Neural crest cell (in vitro differentiated cells): ENCODE results near the gene RBM8A. TPM values are rescaled to one million over a fixed set of nuclear protein-coding genes. Genes with fewer than 3 reads are reported as not detected.

ENCODE experiments used
- DNase-seq: peaks from one replicate; pipeline ENCODE4 v3.0.0; 2021; ENCODE audit warnings: low read depth, mixed read lengths, low spot score
- H3K27ac Mint-ChIP-seq: one replicate; pipeline ENCODE4 v1.8.0; 2021; ENCODE audit warnings: mild to moderate bottlenecking, mixed read lengths; ENCODE audit not compliant: unreplicated experiment
- H3K27me3 Mint-ChIP-seq: 2 replicates; pipeline ENCODE4 v1.8.0; 2021; ENCODE audit warnings: low read depth, mild to moderate bottlenecking, mixed read lengths
- H3K36me3 Mint-ChIP-seq: 2 replicates; pipeline ENCODE4 v1.8.0; 2021; ENCODE audit warnings: low read depth, mild to moderate bottlenecking, mixed read lengths
- H3K4me1 Mint-ChIP-seq: 2 replicates; pipeline ENCODE4 v1.8.0; 2021; ENCODE audit warnings: mixed read lengths
- H3K4me3 Mint-ChIP-seq: one replicate; pipeline ENCODE4 v1.8.0; 2021; ENCODE audit warnings: mild to moderate bottlenecking, mixed read lengths
- H3K9me3 Mint-ChIP-seq: 2 replicates; pipeline ENCODE4 v1.8.0; 2021; ENCODE audit warnings: mixed read lengths
- CTCF ChIP-seq: fragments of 200-600 bp; sonication (generic); conservative IDR thresholded peaks from 2 replicates; pipeline ENCODE4 v1.5.0; 2021; ENCODE audit warnings: antibody characterized with exemption, mild to moderate bottlenecking
- total RNA-seq: library from RNA; stranded (reverse); gene quantifications from 2 replicates; pipeline ENCODE4 v1.2.1, GENCODE V29; 2021

The RBM8A gene
- total RNA-seq, 1 donor from 2014 or later, result 285 TPM

DNA sequence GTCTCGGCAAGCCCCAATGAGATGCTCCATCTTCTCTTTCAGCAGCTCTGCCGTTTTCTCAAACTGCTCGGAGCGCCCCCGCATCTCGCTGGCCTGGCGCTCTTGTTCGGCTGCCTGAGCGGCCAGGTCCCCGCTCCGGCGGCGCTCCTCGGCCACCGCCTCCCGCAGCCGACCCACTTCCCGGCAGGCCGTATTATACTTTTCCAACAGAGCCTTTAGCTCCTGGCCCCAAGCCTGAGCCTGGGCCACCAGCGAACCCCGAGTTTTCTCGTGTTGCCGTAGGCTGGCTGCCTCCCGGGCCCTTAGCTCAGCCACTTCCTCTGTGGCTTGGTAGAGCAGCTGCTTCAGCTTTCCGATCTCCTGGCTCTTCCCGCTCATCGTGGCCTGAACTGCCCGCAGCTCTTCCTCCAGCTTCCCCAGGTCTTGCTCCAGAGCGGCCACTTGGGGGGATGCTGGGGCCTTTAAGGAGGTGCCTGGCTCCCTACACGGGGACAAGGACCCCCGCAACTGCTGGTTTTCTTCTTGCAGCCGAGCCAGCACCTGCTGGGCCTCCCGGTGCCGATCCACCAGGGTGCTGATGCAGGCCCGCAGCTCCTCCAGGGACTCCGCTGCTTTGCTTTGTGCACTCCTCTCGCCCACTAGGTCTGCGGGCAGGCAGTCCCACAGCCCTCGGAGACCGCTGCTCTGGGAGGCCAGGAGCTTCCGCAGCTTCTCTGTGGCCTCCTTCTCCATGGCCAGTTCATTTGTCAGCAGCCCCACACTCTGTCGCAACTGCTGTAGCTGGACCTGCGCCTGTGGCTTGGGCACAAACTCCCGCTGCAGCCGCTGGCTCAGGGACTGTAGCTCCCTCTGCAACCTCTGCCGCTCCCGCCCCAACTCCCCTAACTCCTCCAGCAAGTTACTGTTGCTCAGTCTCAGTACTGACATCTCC, 55.0 kb downstream of the RBM8A start:
- no peak overlapping the region for H3K4me3 Mint-ChIP-seq
- no peaks in the 10 kb centered on the region for H3K4me1 Mint-ChIP-seq
- no peak for TF ChIP-seq CTCF
- no peaks in the 10 kb centered on the region for H3K9me3 Mint-ChIP-seq
- no peaks in the 10 kb centered on the region for H3K36me3 Mint-ChIP-seq
- H3K27me3 Mint-ChIP-seq, result peaks cover 28% of the 10 kb centered on the region
- H3K27ac Mint-ChIP-seq, result no peak overlapping the region
- no peak for DNase-seq

Other genes starting within 250 kb of the RBM8A start
- gene PDZK1, start 220.1 kb downstream of the RBM8A start, total RNA-seq, result 0.33 and 1.0 TPM in 2 replicates
- gene CD160, start 208.0 kb downstream of the RBM8A start, total RNA-seq, result not detected in 2 replicates
- gene RNF115, start 103.4 kb downstream of the RBM8A start, total RNA-seq, result 12.5 and 13.4 TPM in 2 replicates
- 38.4 and 38.5 TPM in 2 replicates for gene POLR3C, start 103.3 kb downstream of the RBM8A start, total RNA-seq
- 4.5 TPM in 2 replicates for gene NUDT17, start 81.9 kb downstream of the RBM8A start, total RNA-seq
- gene PIAS3, start 68.4 kb downstream of the RBM8A start, total RNA-seq, result 35.1 and 38.7 TPM in 2 replicates
- gene ANKRD35, start 41.6 kb downstream of the RBM8A start, total RNA-seq, result 0.07 and 0.11 TPM in 2 replicates
- 0.55 and 1.0 TPM in 2 replicates for gene ITGA10, start 17.4 kb downstream of the RBM8A start, total RNA-seq
- 18.7 and 22.1 TPM in 2 replicates for gene PEX11B, start 8.8 kb downstream of the RBM8A start, total RNA-seq
- gene LIX1L, start 30.5 kb upstream of the RBM8A start, total RNA-seq, result 36.0 and 37.5 TPM in 2 replicates
- gene ANKRD34A, start 37.1 kb upstream of the RBM8A start, total RNA-seq, result 0.49 and 1.2 TPM in 2 replicates
- gene POLR3GL, start 37.2 kb upstream of the RBM8A start, total RNA-seq, result 14.6 and 15.5 TPM in 2 replicates
- 83.5 and 90.8 TPM in 2 replicates for gene TXNIP, start 69.1 kb upstream of the RBM8A start, total RNA-seq
- not detected in 2 replicates for gene HJV, start 94.3 kb upstream of the RBM8A start, total RNA-seq
- gene NBPF10, start 217.3 kb upstream of the RBM8A start, total RNA-seq, result 2.1 and 2.2 TPM in 2 replicates